HG03103 (cell line): ENCODE data around the gene PRKACB.

ENCODE experiments used
- ATAC-seq: cut with Tn5 transposase; IDR thresholded peaks from one replicate; pipeline ENCODE4 v1.9.1; 2021; ENCODE audit warnings: low read depth; ENCODE audit not compliant: unreplicated experiment

Gene PRKACB

GRCh38 chr1:84155517-84155916, 11.4 kb downstream of the PRKACB start:
- ATAC-seq, result no peak

- ATAC-seq, result no peak
Observed at GRCh38 chr1:84156210-84156621, 12.1 kb downstream of the PRKACB start.

- no peak for ATAC-seq
Observed at GRCh38 chr1:84159533-84160240, 15.6 kb downstream of the PRKACB start.

GRCh38 chr1:84162295-84162694, 18.2 kb downstream of the PRKACB start:
- ATAC-seq, result no peak

GRCh38 chr1:84163123-84163931, 19.3 kb downstream of the PRKACB start:
- ATAC-seq, result no peak

- no peak for ATAC-seq
Observed at GRCh38 chr1:84164161-84164560, 20.1 kb downstream of the PRKACB start.

- no peak for ATAC-seq
Observed at GRCh38 chr1:84164567-84165021, 20.5 kb downstream of the PRKACB start.

- no peak for ATAC-seq
Observed at GRCh38 chr1:84165601-84166000, 21.5 kb downstream of the PRKACB start.

- ATAC-seq, result peak; percentile 83
Observed at GRCh38 chr1:84166797-84167196, 22.7 kb downstream of the PRKACB start.

GRCh38 chr1:84168783-84169182, 24.7 kb downstream of the PRKACB start:
- ATAC-seq, result no peak

- no peak for ATAC-seq
Observed at GRCh38 chr1:84170171-84170570, 26.1 kb downstream of the PRKACB start.

- no peak for ATAC-seq
Observed at GRCh38 chr1:84171481-84171880, 27.4 kb downstream of the PRKACB start.

- ATAC-seq, result no peak
Observed at GRCh38 chr1:84174051-84174556, 30.0 kb downstream of the PRKACB start.

GRCh38 chr1:84181350-84182005, 37.4 kb downstream of the PRKACB start:
- ATAC-seq, result no peak

- ATAC-seq, result no peak
Observed at GRCh38 chr1:84190455-84190854, 46.4 kb downstream of the PRKACB start.

GRCh38 chr1:84192681-84193080, 48.6 kb downstream of the PRKACB start:
- ATAC-seq, result no peak

- no peak for ATAC-seq
Observed at GRCh38 chr1:84198832-84199231, 54.8 kb downstream of the PRKACB start.

GRCh38 chr1:84199257-84199656, 55.2 kb downstream of the PRKACB start:
- ATAC-seq, result no peak

GRCh38 chr1:84202126-84202525, 58.1 kb downstream of the PRKACB start:
- no peak for ATAC-seq

- no peak for ATAC-seq
Observed at GRCh38 chr1:84206375-84206774, 62.3 kb downstream of the PRKACB start.

GRCh38 chr1:84208935-84209334, 64.9 kb downstream of the PRKACB start:
- no peak for ATAC-seq
